PFSK-1 (cell line): ENCODE results near the gene KLF13.

Experiments
- FOXP2 ChIP-seq: optimal IDR thresholded peaks from 2 replicates; pipeline ENCODE3; 2011; ENCODE audit warnings: borderline replicate concordance, control low read depth, inconsistent platforms; ENCODE audit not compliant: insufficient read depth; ENCODE audit errors: extremely low read length, extremely low read depth
- POLR2AphosphoS5 ChIP-seq: IDR thresholded peaks from 2 replicates; pipeline ENCODE4 v1.6.1; 2012; ENCODE audit warnings: low read depth, mild to moderate bottlenecking, control low read depth, low read length, moderate library complexity
- SIN3A ChIP-seq: IDR thresholded peaks from 2 replicates; pipeline ENCODE4 v1.6.1; 2012; ENCODE audit warnings: mild to moderate bottlenecking, low read length, moderate library complexity, borderline replicate concordance; ENCODE audit not compliant: insufficient read depth
- TAF1 ChIP-seq: IDR thresholded peaks from 2 replicates; pipeline ENCODE4 v1.6.1; 2012; ENCODE audit warnings: low read length, control low read depth, borderline replicate concordance; ENCODE audit not compliant: insufficient read depth
- TF ChIP-seq, protein P1 (sequence below), 2 experiments: IDR thresholded peaks; 2 replicates each; pipeline versions ENCODE4 v1.6.1 to v1.8.0; 2011 to 2012; ENCODE audit warnings: low read depth in 2 of 2, low read length in 2 of 2, control low read depth in 1 of 2, inconsistent platforms in 1 of 2, mild to moderate bottlenecking in 1 of 2, moderate library complexity in 1 of 2; ENCODE audit not compliant: insufficient read depth in 1 of 2

DNA sequence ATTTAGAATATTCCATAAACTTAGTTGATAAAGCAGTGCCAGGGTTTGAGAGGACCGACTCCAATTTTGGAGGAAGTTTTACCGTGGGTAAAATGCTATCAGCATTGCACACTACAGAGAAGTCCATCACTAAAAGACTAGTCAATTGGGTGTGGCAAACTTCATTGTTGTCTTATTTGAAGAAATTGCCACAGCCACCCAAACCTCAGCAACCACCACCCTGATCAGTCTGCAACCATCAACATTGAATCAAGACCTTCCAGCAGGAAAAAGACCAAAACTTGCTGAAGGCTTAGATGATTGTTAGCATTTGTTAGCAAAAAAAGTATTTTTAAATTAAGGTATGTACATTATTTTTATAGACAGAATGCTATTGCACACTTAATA, 60.5 kb downstream of the KLF13 start:
- TF ChIP-seq, protein P1, sequence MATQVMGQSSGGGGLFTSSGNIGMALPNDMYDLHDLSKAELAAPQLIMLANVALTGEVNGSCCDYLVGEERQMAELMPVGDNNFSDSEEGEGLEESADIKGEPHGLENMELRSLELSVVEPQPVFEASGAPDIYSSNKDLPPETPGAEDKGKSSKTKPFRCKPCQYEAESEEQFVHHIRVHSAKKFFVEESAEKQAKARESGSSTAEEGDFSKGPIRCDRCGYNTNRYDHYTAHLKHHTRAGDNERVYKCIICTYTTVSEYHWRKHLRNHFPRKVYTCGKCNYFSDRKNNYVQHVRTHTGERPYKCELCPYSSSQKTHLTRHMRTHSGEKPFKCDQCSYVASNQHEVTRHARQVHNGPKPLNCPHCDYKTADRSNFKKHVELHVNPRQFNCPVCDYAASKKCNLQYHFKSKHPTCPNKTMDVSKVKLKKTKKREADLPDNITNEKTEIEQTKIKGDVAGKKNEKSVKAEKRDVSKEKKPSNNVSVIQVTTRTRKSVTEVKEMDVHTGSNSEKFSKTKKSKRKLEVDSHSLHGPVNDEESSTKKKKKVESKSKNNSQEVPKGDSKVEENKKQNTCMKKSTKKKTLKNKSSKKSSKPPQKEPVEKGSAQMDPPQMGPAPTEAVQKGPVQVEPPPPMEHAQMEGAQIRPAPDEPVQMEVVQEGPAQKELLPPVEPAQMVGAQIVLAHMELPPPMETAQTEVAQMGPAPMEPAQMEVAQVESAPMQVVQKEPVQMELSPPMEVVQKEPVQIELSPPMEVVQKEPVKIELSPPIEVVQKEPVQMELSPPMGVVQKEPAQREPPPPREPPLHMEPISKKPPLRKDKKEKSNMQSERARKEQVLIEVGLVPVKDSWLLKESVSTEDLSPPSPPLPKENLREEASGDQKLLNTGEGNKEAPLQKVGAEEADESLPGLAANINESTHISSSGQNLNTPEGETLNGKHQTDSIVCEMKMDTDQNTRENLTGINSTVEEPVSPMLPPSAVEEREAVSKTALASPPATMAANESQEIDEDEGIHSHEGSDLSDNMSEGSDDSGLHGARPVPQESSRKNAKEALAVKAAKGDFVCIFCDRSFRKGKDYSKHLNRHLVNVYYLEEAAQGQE (IDR thresholded peaks at IDR 0.05; ENCODE audit: insufficient read depth in 1 of 2, low read depth in 2 of 2, low read length in 2 of 2): no peak
- TF ChIP-seq TAF1: no peak
- no peak for TF ChIP-seq POLR2AphosphoS5
- TF ChIP-seq SIN3A: no peak
- TF ChIP-seq FOXP2: no peak
